GM19193 (cell line): ENCODE data around the gene OSBPL6.

Experiments
- POLR2A ChIP-seq: IDR thresholded peaks from 4 replicates; pipeline ENCODE4 v1.6.1; 2011; ENCODE audit not compliant: insufficient read depth, insufficient read length; ENCODE audit errors: extremely low read depth

OSBPL6 gene

GRCh38 chr2:178404368-178404767 is 210.1 kb downstream of the OSBPL6 start:
- TF ChIP-seq POLR2A, result peak; percentile 24

GRCh38 chr2:178409261-178409660 is 214.9 kb downstream of the OSBPL6 start:
- no peak for TF ChIP-seq POLR2A

GRCh38 chr2:178412047-178412446 is 217.7 kb downstream of the OSBPL6 start:
- no peak for TF ChIP-seq POLR2A

- TF ChIP-seq POLR2A, result peak; percentile 77
Measured at GRCh38 chr2:178413472-178414265, 219.4 kb downstream of the OSBPL6 start.

GRCh38 chr2:178414266-178415247 is 220.2 kb downstream of the OSBPL6 start:
- TF ChIP-seq POLR2A, result peak; percentile 77

- TF ChIP-seq POLR2A, result no peak
Measured at GRCh38 chr2:178415979-178416378, 221.7 kb downstream of the OSBPL6 start.

- TF ChIP-seq POLR2A, result no peak
Measured at GRCh38 chr2:178417916-178418315, 223.6 kb downstream of the OSBPL6 start.

GRCh38 chr2:178418426-178418825 is 224.1 kb downstream of the OSBPL6 start:
- no peak for TF ChIP-seq POLR2A

- TF ChIP-seq POLR2A, result no peak
Measured at GRCh38 chr2:178419123-178419522, 224.8 kb downstream of the OSBPL6 start.

GRCh38 chr2:178420463-178420999 is 226.2 kb downstream of the OSBPL6 start:
- no peak for TF ChIP-seq POLR2A

GRCh38 chr2:178422097-178422496 is 227.8 kb downstream of the OSBPL6 start:
- TF ChIP-seq POLR2A, result no peak

GRCh38 chr2:178425255-178425827 is 231.0 kb downstream of the OSBPL6 start:
- no peak for TF ChIP-seq POLR2A

- TF ChIP-seq POLR2A, result no peak
Measured at GRCh38 chr2:178426388-178426787, 232.1 kb downstream of the OSBPL6 start.

- no peak for TF ChIP-seq POLR2A
Measured at GRCh38 chr2:178427458-178427857, 233.1 kb downstream of the OSBPL6 start.

- no peak for TF ChIP-seq POLR2A
Measured at GRCh38 chr2:178428396-178428806, 234.1 kb downstream of the OSBPL6 start.

- TF ChIP-seq POLR2A, result no peak
Measured at GRCh38 chr2:178429336-178429735, 235.0 kb downstream of the OSBPL6 start.

- no peak for TF ChIP-seq POLR2A
Measured at GRCh38 chr2:178436662-178437061, 242.3 kb downstream of the OSBPL6 start.
